Measurements from ENCODE around the gene TRIM36. TPM values are rescaled to one million over a fixed set of nuclear protein-coding genes. Genes with fewer than 3 reads are reported as not detected.

The TRIM36 gene
- polyA plus RNA-seq, 1 experiment: 0.06 TPM

DNA sequence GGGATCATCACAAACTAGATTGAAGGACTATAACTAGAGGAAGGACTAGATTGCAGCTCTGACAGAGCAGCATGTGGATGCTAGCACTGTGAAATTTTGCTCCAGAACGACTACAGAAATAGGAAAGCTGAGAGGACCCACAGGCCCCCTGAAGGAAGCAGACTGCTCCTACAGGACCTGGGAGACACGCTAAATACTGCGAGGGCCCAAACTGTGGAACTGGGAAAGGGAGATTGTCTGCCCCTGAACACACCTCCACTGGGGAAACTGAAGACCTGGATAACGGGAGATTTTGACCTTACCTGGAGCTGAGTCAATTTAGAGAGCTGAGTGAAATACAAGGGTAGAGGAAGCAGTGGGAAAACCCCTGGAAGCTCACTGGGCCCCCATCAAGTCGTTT, 19.2 kb downstream of the TRIM36 start:
- ChIA-PET CTCF (interaction anchor here (0.6 kb wide), 1 partner anchor 92 kb away, joined by 3 read pairs; no protein-coding TSS in a partner anchor), POLR2A (no interaction called here)
- Histone ChIP-seq H3K27me3 (ENCODE audit: control insufficient read depth, insufficient read depth, low read length) (no peaks in the 10 kb centered on the region), H3K9me3 (ENCODE audit: control insufficient read depth, insufficient read depth, low read length) (no peaks in the 10 kb centered on the region), H3K4me3 (ENCODE audit: low read depth, low read length) (no peak overlapping the region), H3K27ac (ENCODE audit: low read depth, low read length) (no peak overlapping the region)
- TF ChIP-seq, protein P1, sequence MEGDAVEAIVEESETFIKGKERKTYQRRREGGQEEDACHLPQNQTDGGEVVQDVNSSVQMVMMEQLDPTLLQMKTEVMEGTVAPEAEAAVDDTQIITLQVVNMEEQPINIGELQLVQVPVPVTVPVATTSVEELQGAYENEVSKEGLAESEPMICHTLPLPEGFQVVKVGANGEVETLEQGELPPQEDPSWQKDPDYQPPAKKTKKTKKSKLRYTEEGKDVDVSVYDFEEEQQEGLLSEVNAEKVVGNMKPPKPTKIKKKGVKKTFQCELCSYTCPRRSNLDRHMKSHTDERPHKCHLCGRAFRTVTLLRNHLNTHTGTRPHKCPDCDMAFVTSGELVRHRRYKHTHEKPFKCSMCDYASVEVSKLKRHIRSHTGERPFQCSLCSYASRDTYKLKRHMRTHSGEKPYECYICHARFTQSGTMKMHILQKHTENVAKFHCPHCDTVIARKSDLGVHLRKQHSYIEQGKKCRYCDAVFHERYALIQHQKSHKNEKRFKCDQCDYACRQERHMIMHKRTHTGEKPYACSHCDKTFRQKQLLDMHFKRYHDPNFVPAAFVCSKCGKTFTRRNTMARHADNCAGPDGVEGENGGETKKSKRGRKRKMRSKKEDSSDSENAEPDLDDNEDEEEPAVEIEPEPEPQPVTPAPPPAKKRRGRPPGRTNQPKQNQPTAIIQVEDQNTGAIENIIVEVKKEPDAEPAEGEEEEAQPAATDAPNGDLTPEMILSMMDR (IDR thresholded peaks at IDR 0.05; ENCODE audit: low read depth, low read length): no peak
- no peak for DNase-seq (ENCODE audit: low read depth, low spot score)

- Histone ChIP-seq H3K27me3 (ENCODE audit: control insufficient read depth, insufficient read depth, low read length) (no peaks in the 10 kb centered on the region), H3K4me3 (ENCODE audit: low read depth, low read length) (no peak overlapping the region), H3K27ac (ENCODE audit: low read depth, low read length) (no peak overlapping the region), H3K9me3 (ENCODE audit: control insufficient read depth, insufficient read depth, low read length) (no peaks in the 10 kb centered on the region)
- no peak for DNase-seq (ENCODE audit: low read depth, low spot score)
- POLR2A ChIA-PET: no interaction called here
- TF ChIP-seq, protein P1 (IDR thresholded peaks at IDR 0.05; ENCODE audit: low read depth, low read length): no peak
- CTCF ChIA-PET: no interaction called here
These were observed 22.7 kb downstream of the TRIM36 start for GRCh38 chr5:115147052-115147451.

- TF ChIP-seq, protein P1 (IDR thresholded peaks at IDR 0.05; ENCODE audit: low read depth, low read length): no peak
- ChIA-PET POLR2A (no interaction called here), CTCF (no interaction called here)
- no peak for DNase-seq (ENCODE audit: low read depth, low spot score)
- no peak overlapping the region for H3K27ac ChIP-seq (ENCODE audit: low read depth, low read length)
- H3K9me3 ChIP-seq (ENCODE audit: control insufficient read depth, insufficient read depth, low read length): no peaks in the 10 kb centered on the region
- H3K27me3 ChIP-seq (ENCODE audit: control insufficient read depth, insufficient read depth, low read length): no peaks in the 10 kb centered on the region
- H3K4me3 ChIP-seq (ENCODE audit: low read depth, low read length): no peak overlapping the region
These were observed 33.4 kb downstream of the TRIM36 start for GRCh38 chr5:115136294-115136693.

GRCh38 chr5:115132465-115132864, 37.2 kb downstream of the TRIM36 start:
- Histone ChIP-seq H3K27me3 (ENCODE audit: control insufficient read depth, insufficient read depth, low read length) (no peaks in the 10 kb centered on the region), H3K9me3 (ENCODE audit: control insufficient read depth, insufficient read depth, low read length) (no peaks in the 10 kb centered on the region), H3K27ac (ENCODE audit: low read depth, low read length) (no peak overlapping the region), H3K4me3 (ENCODE audit: low read depth, low read length) (no peak overlapping the region)
- no peak for DNase-seq (ENCODE audit: low read depth, low spot score)
- TF ChIP-seq, protein P1 (IDR thresholded peaks at IDR 0.05; ENCODE audit: low read depth, low read length): no peak
- ChIA-PET POLR2A (no interaction called here), CTCF (no interaction called here)

DNA sequence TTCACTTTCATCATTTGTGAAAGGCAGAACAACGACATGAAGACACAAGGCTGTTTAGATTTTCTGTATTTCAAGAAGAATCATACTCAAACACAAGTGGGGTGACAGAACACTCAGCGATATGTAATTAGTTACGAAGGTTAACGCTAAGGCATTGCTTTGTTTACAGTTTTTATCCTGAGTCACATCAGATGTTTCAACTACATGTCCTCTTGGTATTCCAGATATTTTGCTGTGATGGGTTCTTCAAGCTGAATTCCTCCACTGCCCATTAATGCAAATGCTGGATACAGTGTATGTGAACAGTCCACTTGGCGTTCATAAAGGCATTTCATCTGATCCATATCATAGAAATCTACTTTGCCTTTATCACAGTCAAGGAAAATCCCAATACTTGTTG, 43.4 kb downstream of the TRIM36 start:
- DNase-seq (ENCODE audit: low read depth, low spot score): no peak
- POLR2A ChIA-PET: interaction anchor here (0.6 kb wide), 1 partner anchor 13 kb away, joined by 4 read pairs; no protein-coding TSS in a partner anchor
- Histone ChIP-seq H3K9me3 (ENCODE audit: control insufficient read depth, insufficient read depth, low read length) (no peaks in the 10 kb centered on the region), H3K27me3 (ENCODE audit: control insufficient read depth, insufficient read depth, low read length) (no peaks in the 10 kb centered on the region), H3K4me3 (ENCODE audit: low read depth, low read length) (no peak overlapping the region), H3K27ac (ENCODE audit: low read depth, low read length) (no peak overlapping the region)
- CTCF ChIA-PET: no interaction called here
- TF ChIP-seq, protein P1 (IDR thresholded peaks at IDR 0.05; ENCODE audit: low read depth, low read length): no peak

Data from AG04450 (cell line).